Measurements from ENCODE around the gene HMSD. TPM values are rescaled to one million over a fixed set of nuclear protein-coding genes. Genes with fewer than 3 reads are reported as not detected.

The HMSD gene
- total RNA-seq, 1 donor from 2014 or later: 0.11 TPM

DNA sequence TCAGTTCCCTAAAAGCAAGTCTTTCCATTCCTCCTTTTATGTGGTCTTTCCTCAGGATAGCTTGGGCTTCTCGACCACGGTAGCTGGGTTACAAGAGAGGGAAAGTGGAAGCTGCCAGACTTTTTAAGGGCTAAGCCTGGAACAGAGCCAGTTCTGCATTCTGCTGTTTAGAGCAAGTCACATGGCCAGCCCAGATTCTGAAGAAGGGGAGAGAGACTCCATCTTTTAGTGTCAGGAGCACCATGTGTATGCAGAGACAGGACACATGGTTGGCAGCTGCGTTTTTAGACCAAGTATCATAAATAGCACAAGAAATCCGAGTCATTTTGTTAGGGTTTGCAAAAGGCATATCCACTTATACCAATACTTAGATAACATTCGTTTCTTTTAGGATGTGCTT is 4.7 kb downstream of the HMSD start:
- CTCF ChIA-PET: no interaction called here

DNA sequence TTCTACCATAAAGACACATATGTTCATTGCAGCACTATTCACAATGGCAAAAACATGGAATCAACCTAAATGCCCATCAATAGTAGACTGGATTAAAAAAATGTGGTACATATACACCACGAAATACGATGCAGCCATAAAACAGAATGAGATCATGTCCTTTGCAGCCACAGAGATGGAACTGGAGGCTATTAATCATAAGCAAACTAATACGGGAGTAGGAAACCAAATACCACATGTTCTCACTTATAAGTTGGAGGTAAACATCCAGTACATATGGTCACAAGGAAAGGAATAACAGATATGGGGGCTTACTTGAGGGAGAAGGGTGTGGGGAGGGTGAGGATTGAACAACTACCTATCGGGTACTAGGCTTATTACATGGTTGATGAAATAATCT is 7.7 kb downstream of the HMSD start:
- H3K9me3 Mint-ChIP-seq: no peaks in the 10 kb centered on the region
- TF ChIP-seq, protein P1, sequence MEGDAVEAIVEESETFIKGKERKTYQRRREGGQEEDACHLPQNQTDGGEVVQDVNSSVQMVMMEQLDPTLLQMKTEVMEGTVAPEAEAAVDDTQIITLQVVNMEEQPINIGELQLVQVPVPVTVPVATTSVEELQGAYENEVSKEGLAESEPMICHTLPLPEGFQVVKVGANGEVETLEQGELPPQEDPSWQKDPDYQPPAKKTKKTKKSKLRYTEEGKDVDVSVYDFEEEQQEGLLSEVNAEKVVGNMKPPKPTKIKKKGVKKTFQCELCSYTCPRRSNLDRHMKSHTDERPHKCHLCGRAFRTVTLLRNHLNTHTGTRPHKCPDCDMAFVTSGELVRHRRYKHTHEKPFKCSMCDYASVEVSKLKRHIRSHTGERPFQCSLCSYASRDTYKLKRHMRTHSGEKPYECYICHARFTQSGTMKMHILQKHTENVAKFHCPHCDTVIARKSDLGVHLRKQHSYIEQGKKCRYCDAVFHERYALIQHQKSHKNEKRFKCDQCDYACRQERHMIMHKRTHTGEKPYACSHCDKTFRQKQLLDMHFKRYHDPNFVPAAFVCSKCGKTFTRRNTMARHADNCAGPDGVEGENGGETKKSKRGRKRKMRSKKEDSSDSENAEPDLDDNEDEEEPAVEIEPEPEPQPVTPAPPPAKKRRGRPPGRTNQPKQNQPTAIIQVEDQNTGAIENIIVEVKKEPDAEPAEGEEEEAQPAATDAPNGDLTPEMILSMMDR (IDR thresholded peaks at IDR 0.05): no peak
- H3K27me3 Mint-ChIP-seq: peaks cover 9% of the 10 kb centered on the region
- no peaks in the 10 kb centered on the region for H3K36me3 Mint-ChIP-seq (ENCODE audit: low read depth)
- no peak overlapping the region for H3K27ac Mint-ChIP-seq
- intact Hi-C loops (cut with micrococcal nuclease): no loop called here
- POLR2A ChIA-PET: no interaction called here
- H3K4me1 Mint-ChIP-seq: no peaks in the 10 kb centered on the region
- CTCF ChIA-PET: no interaction called here
- no peak for ATAC-seq (ENCODE audit: low read depth)
- H3K4me3 Mint-ChIP-seq: no peak overlapping the region
- no peak for DNase-seq

More for the DNA sequence above, 4.7 kb downstream of the HMSD start:
- no peak overlapping the region for H3K4me3 Mint-ChIP-seq
- TF ChIP-seq, protein P1 (IDR thresholded peaks at IDR 0.05): no peak
- peaks cover 3% of the 10 kb centered on the region for H3K27me3 Mint-ChIP-seq
- H3K27ac Mint-ChIP-seq: no peak overlapping the region
- no peak for DNase-seq
- intact Hi-C loops (cut with micrococcal nuclease): no loop called here
- no peaks in the 10 kb centered on the region for H3K36me3 Mint-ChIP-seq (ENCODE audit: low read depth)
- no peak for ATAC-seq (ENCODE audit: low read depth)
- POLR2A ChIA-PET: no interaction called here
- H3K9me3 Mint-ChIP-seq: peaks cover 5% of the 10 kb centered on the region
- peaks cover 10% of the 10 kb centered on the region for H3K4me1 Mint-ChIP-seq

DNA sequence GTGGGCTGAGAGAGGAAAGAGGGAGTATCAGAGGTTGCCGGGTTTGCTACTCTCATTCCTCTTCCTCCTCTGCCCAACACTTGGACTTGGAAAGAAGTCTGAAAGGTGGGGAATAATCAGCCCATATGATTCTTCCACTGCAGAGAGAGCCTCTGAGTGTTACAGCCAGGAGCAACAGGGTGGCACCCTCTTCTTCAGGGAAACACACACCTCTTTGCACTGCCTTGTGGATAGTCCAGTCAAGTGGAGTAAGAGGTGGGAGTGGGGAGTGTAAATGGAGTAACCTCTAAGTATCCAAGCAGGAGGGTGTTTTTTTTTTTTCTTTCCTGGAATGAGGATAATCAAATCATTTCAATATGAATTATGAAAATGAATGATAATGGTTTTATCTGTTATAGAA is 11.8 kb downstream of the HMSD start:
- Mint-ChIP-seq H3K27me3 (peaks cover 13% of the 10 kb centered on the region), H3K4me1 (no peaks in the 10 kb centered on the region), H3K4me3 (no peak overlapping the region), H3K9me3 (no peaks in the 10 kb centered on the region), H3K27ac (no peak overlapping the region), H3K36me3 (ENCODE audit: low read depth) (no peaks in the 10 kb centered on the region)
- TF ChIP-seq, protein P1 (IDR thresholded peaks at IDR 0.05): no peak
- DNase-seq (no peak), ATAC-seq (ENCODE audit: low read depth) (no peak)
- POLR2A ChIA-PET: no interaction called here
- CTCF ChIA-PET: interaction anchor here (1.0 to 1.4 kb wide), 3 partner anchors 14 to 77 kb away, joined by 3 to 5 read pairs (median 3); no protein-coding TSS in a partner anchor
- intact Hi-C loops (cut with micrococcal nuclease): no loop called here

GRCh38 chr18:63961435-63961980 is 12.4 kb downstream of the HMSD start:
- Mint-ChIP-seq H3K36me3 (ENCODE audit: low read depth) (no peaks in the 10 kb centered on the region), H3K9me3 (no peaks in the 10 kb centered on the region), H3K27ac (no peak overlapping the region), H3K4me3 (no peak overlapping the region), H3K4me1 (no peaks in the 10 kb centered on the region), H3K27me3 (peaks cover 13% of the 10 kb centered on the region)
- ATAC-seq (ENCODE audit: low read depth) (no peak), DNase-seq (no peak)
- ChIA-PET CTCF (interaction anchor here (1.3 to 1.4 kb wide), 3 partner anchors 14 to 77 kb away, joined by 3 to 5 read pairs (median 3); no protein-coding TSS in a partner anchor), POLR2A (no interaction called here)
- TF ChIP-seq, protein P1 (IDR thresholded peaks at IDR 0.05): no peak
- intact Hi-C loops (cut with micrococcal nuclease): no loop called here

- DNase-seq (no peak), ATAC-seq (ENCODE audit: low read depth) (no peak)
- no peaks in the 10 kb centered on the region for H3K4me1 Mint-ChIP-seq
- TF ChIP-seq, protein P1 (IDR thresholded peaks at IDR 0.05): no peak
- H3K27ac Mint-ChIP-seq: no peak overlapping the region
- H3K27me3 Mint-ChIP-seq: peaks cover 13% of the 10 kb centered on the region
- H3K36me3 Mint-ChIP-seq (ENCODE audit: low read depth): no peaks in the 10 kb centered on the region
- ChIA-PET POLR2A (no interaction called here), CTCF (interaction anchor here (1.3 to 3.0 kb wide), 4 partner anchors 14 to 76 kb away, joined by 3 to 15 read pairs (median 4); no protein-coding TSS in a partner anchor)
- H3K9me3 Mint-ChIP-seq: no peaks in the 10 kb centered on the region
- intact Hi-C loops (cut with micrococcal nuclease): no loop called here
- H3K4me3 Mint-ChIP-seq: no peak overlapping the region
Observed at GRCh38 chr18:63962137-63962536, 13.0 kb downstream of the HMSD start.
